Astrocyte (in vitro differentiated cells and primary cell): ENCODE results near the gene UBTD2. TPM values are rescaled to one million over a fixed set of nuclear protein-coding genes. Genes with fewer than 3 reads are reported as not detected.

ENCODE experiments used
- DNase-seq: peaks from one replicate; pipeline ENCODE4 v3.0.0-alpha.2; 2010; ENCODE audit warnings: low read depth
- FAIRE-seq: peaks from 2 replicates; lab custom pipeline; 2011; peaks lifted over from hg19 to GRCh38; lab: Jason Lieb, UNC
- H2AFZ ChIP-seq: 2 replicates; pipeline ENCODE4 v1.6.0; 2012; ENCODE audit warnings: low read depth, low read length, inconsistent platforms
- H3K27ac ChIP-seq: 2 replicates; pipeline ENCODE4 v1.5.1; 2011; ENCODE audit warnings: low read depth, low read length, inconsistent platforms
- H3K27me3 ChIP-seq: 2 replicates; pipeline ENCODE4 v1.6.0; 2011; ENCODE audit warnings: low read length, inconsistent platforms; ENCODE audit not compliant: insufficient read depth
- H3K36me3 ChIP-seq: 2 replicates; pipeline ENCODE4 v1.5.1; 2011; ENCODE audit warnings: low read length, inconsistent platforms; ENCODE audit not compliant: insufficient read depth
- H3K4me1 ChIP-seq: 2 replicates; pipeline ENCODE4 v1.5.1; 2011; ENCODE audit warnings: low read length, inconsistent platforms; ENCODE audit not compliant: insufficient read depth
- H3K4me2 ChIP-seq: 2 replicates; pipeline ENCODE4 v1.6.0; 2012; ENCODE audit warnings: low read length, inconsistent platforms
- H3K4me3 ChIP-seq: 2 replicates; pipeline ENCODE4 v1.5.1; 2011; ENCODE audit warnings: low read depth, mild to moderate bottlenecking, low read length, inconsistent platforms; ENCODE audit not compliant: insufficient read depth
- H3K79me2 ChIP-seq: 2 replicates; pipeline ENCODE4 v1.6.0; 2012; ENCODE audit warnings: mild to moderate bottlenecking, low read length, inconsistent platforms; ENCODE audit not compliant: insufficient read depth
- H3K9ac ChIP-seq: 2 replicates; pipeline ENCODE4 v1.6.0; 2012; ENCODE audit warnings: mild to moderate bottlenecking, low read length, inconsistent platforms
- H3K9me3 ChIP-seq: 2 replicates; pipeline ENCODE4 v1.5.1; 2012; ENCODE audit warnings: low read depth, mild to moderate bottlenecking, low read length, inconsistent platforms; ENCODE audit not compliant: insufficient read depth
- H4K20me1 ChIP-seq: 2 replicates; pipeline ENCODE4 v1.6.0; 2012; ENCODE audit warnings: low read length, inconsistent platforms; ENCODE audit not compliant: insufficient read depth
- H3K27ac Mint-ChIP-seq: one replicate; pipeline ENCODE4 v1.8.0; 2021; ENCODE audit warnings: mild to moderate bottlenecking, mixed read lengths; ENCODE audit not compliant: unreplicated experiment
- H3K27me3 Mint-ChIP-seq: one replicate; pipeline ENCODE4 v1.8.0; 2021; ENCODE audit warnings: low read depth, mixed read lengths; ENCODE audit not compliant: unreplicated experiment
- H3K36me3 Mint-ChIP-seq: one replicate; pipeline ENCODE4 v1.8.0; 2021; ENCODE audit warnings: low read depth, mixed read lengths; ENCODE audit not compliant: unreplicated experiment
- H3K4me1 Mint-ChIP-seq: one replicate; pipeline ENCODE4 v1.8.0; 2021; ENCODE audit warnings: low read depth, mixed read lengths; ENCODE audit not compliant: unreplicated experiment
- H3K4me3 Mint-ChIP-seq: one replicate; pipeline ENCODE4 v1.8.0; 2021; ENCODE audit warnings: mild to moderate bottlenecking, moderate library complexity, mixed read lengths; ENCODE audit not compliant: unreplicated experiment
- H3K9me3 Mint-ChIP-seq: one replicate; pipeline ENCODE4 v1.8.0; 2021; ENCODE audit warnings: mild to moderate bottlenecking, mixed read lengths; ENCODE audit not compliant: unreplicated experiment
- EZH2 ChIP-seq: IDR thresholded peaks from 2 replicates; pipeline ENCODE4 v1.6.1; 2012; ENCODE audit warnings: mild to moderate bottlenecking, low read length, inconsistent platforms; ENCODE audit not compliant: insufficient read depth
- total RNA-seq: library from RNA; stranded (reverse); gene quantifications from 2 replicates; pipeline ENCODE4 v1.2.1, GENCODE V29; 2021
- TF ChIP-seq, protein P1 (sequence below): IDR thresholded peaks from 2 replicates; pipeline ENCODE4 v1.5.1; 2011; ENCODE audit warnings: low read depth, mild to moderate bottlenecking, inconsistent platforms, low read length, moderate library complexity; ENCODE audit not compliant: insufficient read depth

Gene UBTD2
- total RNA-seq, 1 donor from 2014 or later: 34.2 TPM

DNA sequence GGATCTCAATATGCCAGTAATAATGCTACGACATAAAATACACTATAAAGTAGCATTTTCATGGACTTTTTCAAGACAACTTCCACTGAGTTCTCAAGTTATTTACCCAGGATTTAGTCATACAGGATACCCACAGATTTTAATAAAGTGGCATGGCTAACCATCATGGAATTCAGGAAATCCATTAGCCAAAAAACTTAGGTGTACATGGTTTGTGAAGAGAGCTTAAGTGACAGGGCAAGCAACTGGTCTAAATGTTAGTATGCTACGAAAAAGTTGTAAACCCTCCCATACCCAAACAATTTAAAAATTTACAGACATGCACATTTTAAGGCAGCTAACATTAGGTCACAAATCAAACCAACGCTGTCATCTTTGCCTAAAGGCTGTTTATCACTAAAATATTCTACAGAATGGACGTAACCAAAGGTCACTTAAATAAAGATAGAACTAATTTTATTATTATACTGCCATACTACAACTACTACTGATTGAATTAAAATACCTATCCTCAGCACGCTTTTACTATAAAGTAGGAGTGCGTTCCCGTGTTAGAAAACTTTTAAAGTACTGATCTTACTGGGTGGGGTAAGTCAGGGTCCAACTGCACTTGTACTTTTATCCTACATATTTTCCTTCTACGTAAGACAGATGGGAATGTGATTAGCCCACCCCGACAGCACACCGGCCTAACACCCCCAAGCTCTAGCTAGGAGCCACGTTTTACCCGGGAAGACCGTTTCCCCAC, 1.1 kb downstream of the UBTD2 start:
- peaks cover 3% of the 10 kb centered on the region for H3K36me3 Mint-ChIP-seq
- Histone ChIP-seq H3K36me3 (no peaks in the 10 kb centered on the region), H3K79me2 (peaks cover 60% of the 10 kb centered on the region), H2AFZ (no peak overlapping the region), H3K4me2 (peak overlapping the region; percentile 94), H3K27ac (peak overlapping the region; percentile 80), H3K4me1 (peaks cover 14% of the 10 kb centered on the region), H3K9ac (peak overlapping the region; percentile 92), H3K27me3 (no peaks in the 10 kb centered on the region), H4K20me1 (peaks cover 53% of the 10 kb centered on the region), H3K9me3 (no peaks in the 10 kb centered on the region), H3K4me3 (peak overlapping the region; percentile 88)
- H3K4me1 Mint-ChIP-seq: peaks cover 5% of the 10 kb centered on the region
- no peak for TF ChIP-seq EZH2
- TF ChIP-seq, protein P1, sequence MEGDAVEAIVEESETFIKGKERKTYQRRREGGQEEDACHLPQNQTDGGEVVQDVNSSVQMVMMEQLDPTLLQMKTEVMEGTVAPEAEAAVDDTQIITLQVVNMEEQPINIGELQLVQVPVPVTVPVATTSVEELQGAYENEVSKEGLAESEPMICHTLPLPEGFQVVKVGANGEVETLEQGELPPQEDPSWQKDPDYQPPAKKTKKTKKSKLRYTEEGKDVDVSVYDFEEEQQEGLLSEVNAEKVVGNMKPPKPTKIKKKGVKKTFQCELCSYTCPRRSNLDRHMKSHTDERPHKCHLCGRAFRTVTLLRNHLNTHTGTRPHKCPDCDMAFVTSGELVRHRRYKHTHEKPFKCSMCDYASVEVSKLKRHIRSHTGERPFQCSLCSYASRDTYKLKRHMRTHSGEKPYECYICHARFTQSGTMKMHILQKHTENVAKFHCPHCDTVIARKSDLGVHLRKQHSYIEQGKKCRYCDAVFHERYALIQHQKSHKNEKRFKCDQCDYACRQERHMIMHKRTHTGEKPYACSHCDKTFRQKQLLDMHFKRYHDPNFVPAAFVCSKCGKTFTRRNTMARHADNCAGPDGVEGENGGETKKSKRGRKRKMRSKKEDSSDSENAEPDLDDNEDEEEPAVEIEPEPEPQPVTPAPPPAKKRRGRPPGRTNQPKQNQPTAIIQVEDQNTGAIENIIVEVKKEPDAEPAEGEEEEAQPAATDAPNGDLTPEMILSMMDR: no peak
- peak overlapping the region; percentile 88 for H3K27ac Mint-ChIP-seq
- no peaks in the 10 kb centered on the region for H3K9me3 Mint-ChIP-seq
- FAIRE-seq (peak; percentile 59), DNase-seq (peak; percentile 53)
- peak overlapping the region; percentile 97 for H3K4me3 Mint-ChIP-seq
- no peaks in the 10 kb centered on the region for H3K27me3 Mint-ChIP-seq

- H3K9me3 Mint-ChIP-seq: no peaks in the 10 kb centered on the region
Measured at GRCh38 chr5:172281346-172281745, 2.2 kb downstream of the UBTD2 start.

More at GRCh38 chr5:172281346-172281745, 2.2 kb downstream of the UBTD2 start:
- Histone ChIP-seq H3K4me1 (peaks cover 14% of the 10 kb centered on the region), H3K36me3 (no peaks in the 10 kb centered on the region), H3K4me3 (peak overlapping the region; percentile 88), H3K9ac (peak overlapping the region; percentile 92), H3K9me3 (no peaks in the 10 kb centered on the region), H3K27me3 (no peaks in the 10 kb centered on the region), H3K27ac (no peak overlapping the region), H2AFZ (no peak overlapping the region), H3K79me2 (peaks cover 71% of the 10 kb centered on the region), H4K20me1 (peaks cover 64% of the 10 kb centered on the region), H3K4me2 (peak overlapping the region; percentile 94)
- TF ChIP-seq, protein P1: no peak
- TF ChIP-seq EZH2: no peak
- H3K4me3 Mint-ChIP-seq: peak overlapping the region; percentile 97
- H3K4me1 Mint-ChIP-seq: peaks cover 7% of the 10 kb centered on the region
- no peaks in the 10 kb centered on the region for H3K27me3 Mint-ChIP-seq
- H3K27ac Mint-ChIP-seq: peak overlapping the region; percentile 14
- peaks cover 3% of the 10 kb centered on the region for H3K36me3 Mint-ChIP-seq
- no peak for FAIRE-seq
- no peak for DNase-seq
